HK-2 (cell line): Measurements from ENCODE around the gene MORN5.
A peak's percentile ranks its signal among the peaks of the same experiment; 100 is the strongest.

ENCODE experiments used
- DNase-seq: peaks from one replicate; pipeline ENCODE4 v3.0.0-alpha.2; 2018; ENCODE audit not compliant: unreplicated experiment

The MORN5 gene

GRCh38 chr9:122191584-122191983 is 31.9 kb downstream of the MORN5 start:
- DNase-seq = no peak

GRCh38 chr9:122192261-122192875 is 32.7 kb downstream of the MORN5 start:
- DNase-seq = no peak

GRCh38 chr9:122192914-122193525 is 33.3 kb downstream of the MORN5 start:
- DNase-seq = no peak

GRCh38 chr9:122193651-122194050 is 33.9 kb downstream of the MORN5 start:
- DNase-seq = no peak

- DNase-seq = no peak
Observed at GRCh38 chr9:122195875-122196274, 36.2 kb downstream of the MORN5 start.

GRCh38 chr9:122197426-122197825 is 37.7 kb downstream of the MORN5 start:
- DNase-seq = no peak

- no peak for DNase-seq
Observed at GRCh38 chr9:122197882-122198281, 38.2 kb downstream of the MORN5 start.

- no peak for DNase-seq
Observed at GRCh38 chr9:122200960-122201595, 41.4 kb downstream of the MORN5 start.

GRCh38 chr9:122201641-122202040 is 41.9 kb downstream of the MORN5 start:
- no peak for DNase-seq

GRCh38 chr9:122202111-122202510 is 42.4 kb downstream of the MORN5 start:
- DNase-seq = no peak

GRCh38 chr9:122204055-122204454 is 44.3 kb downstream of the MORN5 start:
- no peak for DNase-seq

- no peak for DNase-seq
Observed at GRCh38 chr9:122204491-122204890, 44.8 kb downstream of the MORN5 start.

- no peak for DNase-seq
Observed at GRCh38 chr9:122205176-122205575, 45.5 kb downstream of the MORN5 start.

- peak; percentile 43 for DNase-seq
Observed at GRCh38 chr9:122206118-122207046, 46.7 kb downstream of the MORN5 start.

GRCh38 chr9:122207096-122207495 is 47.4 kb downstream of the MORN5 start:
- no peak for DNase-seq

GRCh38 chr9:122209451-122209850 is 49.7 kb downstream of the MORN5 start:
- DNase-seq = no peak

GRCh38 chr9:122212473-122213004 is 52.8 kb downstream of the MORN5 start:
- no peak for DNase-seq

- no peak for DNase-seq
Observed at GRCh38 chr9:122213102-122213588, 53.4 kb downstream of the MORN5 start.

- DNase-seq = peak; percentile 89
Observed at GRCh38 chr9:122213589-122214413, 54.1 kb downstream of the MORN5 start.

- DNase-seq = no peak
Observed at GRCh38 chr9:122214507-122214906, 54.8 kb downstream of the MORN5 start.

- DNase-seq = no peak
Observed at GRCh38 chr9:122215663-122216062, 56.0 kb downstream of the MORN5 start.
